Measurements from ENCODE around the gene CFAP161.

DNA sequence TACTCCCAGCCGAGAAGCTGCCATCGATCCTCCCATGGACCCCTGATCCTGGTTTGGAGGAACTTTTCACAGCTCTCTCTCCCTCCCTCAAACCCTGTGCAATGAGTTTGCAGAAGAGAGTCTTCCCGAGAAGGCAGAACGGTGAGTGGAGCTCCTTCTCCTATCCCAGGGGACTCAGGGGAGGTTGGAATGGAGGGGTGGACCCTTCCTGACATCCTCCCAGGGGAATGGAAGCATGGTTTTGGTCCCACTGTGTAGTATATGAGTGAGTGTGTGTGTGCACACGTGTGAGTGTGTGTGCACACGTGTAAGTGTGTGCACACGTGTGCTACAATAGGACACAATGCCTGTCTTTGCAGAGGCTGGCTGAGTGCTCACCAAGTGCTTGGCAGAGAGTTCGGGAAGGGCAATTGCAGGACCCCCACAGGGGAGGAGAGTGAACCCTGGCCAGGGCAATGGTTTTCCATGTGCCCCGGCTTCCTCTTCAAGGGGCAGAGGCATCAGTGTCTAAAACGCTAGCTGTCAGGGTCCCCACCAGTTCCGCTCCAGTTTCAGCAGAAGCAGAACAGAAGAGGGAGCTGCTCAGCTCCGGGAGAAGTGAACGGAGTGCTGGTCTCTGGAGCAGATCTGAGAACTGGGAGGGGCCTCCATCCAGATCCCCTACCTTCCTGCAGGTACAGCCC, 48.8 kb downstream of the CFAP161 start:
- TF ChIP-seq, protein P1, sequence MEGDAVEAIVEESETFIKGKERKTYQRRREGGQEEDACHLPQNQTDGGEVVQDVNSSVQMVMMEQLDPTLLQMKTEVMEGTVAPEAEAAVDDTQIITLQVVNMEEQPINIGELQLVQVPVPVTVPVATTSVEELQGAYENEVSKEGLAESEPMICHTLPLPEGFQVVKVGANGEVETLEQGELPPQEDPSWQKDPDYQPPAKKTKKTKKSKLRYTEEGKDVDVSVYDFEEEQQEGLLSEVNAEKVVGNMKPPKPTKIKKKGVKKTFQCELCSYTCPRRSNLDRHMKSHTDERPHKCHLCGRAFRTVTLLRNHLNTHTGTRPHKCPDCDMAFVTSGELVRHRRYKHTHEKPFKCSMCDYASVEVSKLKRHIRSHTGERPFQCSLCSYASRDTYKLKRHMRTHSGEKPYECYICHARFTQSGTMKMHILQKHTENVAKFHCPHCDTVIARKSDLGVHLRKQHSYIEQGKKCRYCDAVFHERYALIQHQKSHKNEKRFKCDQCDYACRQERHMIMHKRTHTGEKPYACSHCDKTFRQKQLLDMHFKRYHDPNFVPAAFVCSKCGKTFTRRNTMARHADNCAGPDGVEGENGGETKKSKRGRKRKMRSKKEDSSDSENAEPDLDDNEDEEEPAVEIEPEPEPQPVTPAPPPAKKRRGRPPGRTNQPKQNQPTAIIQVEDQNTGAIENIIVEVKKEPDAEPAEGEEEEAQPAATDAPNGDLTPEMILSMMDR (IDR thresholded peaks at IDR 0.05): no peak
- no peak for TF ChIP-seq POLR2A (IDR thresholded peaks at IDR 0.05)

Data from ovary (tissue), 3 donors.